Upper lobe of left lung (tissue), 6 donors: ENCODE results near the gene MED27. TPM values are rescaled to one million over a fixed set of nuclear protein-coding genes. Genes with fewer than 3 reads are reported as not detected.

Experiments used
- ATAC-seq, 2 donors: fragments of 200-7000 bp; cut with Tn5 transposase; one replicate each; pipeline ENCODE4 v1.9.1; 2022; ENCODE audit warnings: mild to moderate bottlenecking in 2 of 2, moderate library complexity in 2 of 2; ENCODE audit not compliant: low FRiP score in 2 of 2
- DNase-seq, 2 donors: peaks; one replicate each; pipeline ENCODE4 v3.0.0-alpha.2; 2019 to 2020
- H3K27ac ChIP-seq, 4 donors: fragments of 200-600 bp; sonication (generic); one replicate each; pipeline ENCODE4 v1.5.1; 2016 to 2019
- H3K27me3 ChIP-seq, 4 donors: fragments of 200-600 bp; sonication (generic); one replicate each; pipeline ENCODE4 v1.5.1; 2017 to 2019
- H3K36me3 ChIP-seq, 4 donors: fragments of 200-600 bp; sonication (generic); one replicate each; pipeline ENCODE4 v1.5.1; 2016 to 2019
- H3K4me1 ChIP-seq, 4 donors: fragments of 200-600 bp; sonication (generic); one replicate each; pipeline ENCODE4 v1.5.1; 2018 to 2019
- H3K4me3 ChIP-seq, 4 donors: fragments of 200-600 bp; sonication (generic); one replicate each; pipeline ENCODE4 v1.5.1; 2017 to 2019; ENCODE audit warnings: mild to moderate bottlenecking in 2 of 4, moderate library complexity in 1 of 4
- H3K9me3 ChIP-seq, 4 donors: fragments of 200-600 bp; sonication (generic); one replicate each; pipeline ENCODE4 v1.5.1; 2018 to 2019
- CTCF ChIP-seq, 6 experiments: fragments of 450-650 bp in 4 of 6; fragments of 200-600 bp in 2 of 6; sonication (generic) in 2 of 6; IDR thresholded peaks; one replicate each; pipeline ENCODE4 v1.5.1; 2016 to 2019; ENCODE audit warnings: antibody characterized with exemption in 6 of 6
- EP300 ChIP-seq, 4 donors: sonication (generic); formaldehyde crosslinking; IDR thresholded peaks; one replicate each; pipeline ENCODE4 v1.5.1; 2017; ENCODE audit warnings: antibody characterized with exemption in 4 of 4, control low read depth in 2 of 4
- POLR2A ChIP-seq, 4 donors: fragments of 450-650 bp; IDR thresholded peaks; one replicate each; pipeline ENCODE4 v1.5.1; 2016 to 2017; ENCODE audit warnings: antibody characterized with exemption in 4 of 4, mild to moderate bottlenecking in 2 of 4
- POLR2AphosphoS5 ChIP-seq, 2 donors: sonication (generic); formaldehyde crosslinking; IDR thresholded peaks; one replicate each; pipeline ENCODE4 v1.5.1; 2017; ENCODE audit warnings: antibody characterized with exemption in 2 of 2
- WGBS, 2 donors: methylation state at CpG; one replicate each; pipeline ENCODE4 v1.1.5; 2017 to 2018; 5-methylcytosine and 5-hydroxymethylcytosine counted together
- total RNA-seq, 6 donors: library from RNA; depleted of rRNA in 4 of 6; stranded (reverse); fragments of >200 nt in 4 of 6; gene quantifications; one replicate each; pipeline versions ENCODE4 v1.1.0 to v1.2.1, GENCODE V29; 2016 to 2021
- donor health status: DM: no; HTN: no; CAD: no; lungs with moderate emphysema.
- donor health status: DM: no; HTN: yes; CAD: no; lungs with severe emphysema.

MED27 gene
- total RNA-seq, 6 donors from 2014 or later, result 4.9 to 24.2 (median 17.1) TPM

- Histone ChIP-seq H3K27ac (no peak overlapping the region), H3K9me3 (peaks cover 10 to 16% (median 14%) of the 10 kb centered on the region in 4 donors), H3K36me3 (no peaks in the 10 kb centered on the region), H3K4me1 (peaks cover 0 to 3% (median 0%) of the 10 kb centered on the region in 4 donors), H3K27me3 (peaks cover 0 to 4% (median 0%) of the 10 kb centered on the region in 4 donors), H3K4me3 (no peak overlapping the region)
- TF ChIP-seq POLR2AphosphoS5 (IDR thresholded peaks at IDR 0.05) (no peak), CTCF (IDR thresholded peaks at IDR 0.05) (no peak), EP300 (IDR thresholded peaks at IDR 0.05) (no peak), POLR2A (IDR thresholded peaks at IDR 0.05) (no peak)
- ATAC-seq, result no peak
- no peak for DNase-seq
- 90 to 94% methylated on average over 2 of the region's 2 CpGs for WGBS, 2 donors
Observed at GRCh38 chr9:131833906-131834305, 245.8 kb downstream of the MED27 start.

GRCh38 chr9:131833083-131833482, 246.6 kb downstream of the MED27 start:
- ATAC-seq (no peak), DNase-seq (no peak)
- Histone ChIP-seq H3K4me3 (no peak overlapping the region), H3K36me3 (no peaks in the 10 kb centered on the region), H3K4me1 (peaks cover 0 to 3% (median 0%) of the 10 kb centered on the region in 4 donors), H3K9me3 (peaks cover 10 to 16% (median 14%) of the 10 kb centered on the region in 4 donors), H3K27ac (no peak overlapping the region), H3K27me3 (peaks cover 0 to 4% (median 0%) of the 10 kb centered on the region in 4 donors)
- TF ChIP-seq EP300 (IDR thresholded peaks at IDR 0.05) (no peak), POLR2AphosphoS5 (IDR thresholded peaks at IDR 0.05) (no peak), POLR2A (IDR thresholded peaks at IDR 0.05) (no peak), CTCF (IDR thresholded peaks at IDR 0.05) (no peak)
- WGBS, 2 donors, result 55 to 78% methylated on average over 4 of the region's 4 CpGs

- no peak overlapping the region for H3K4me3 ChIP-seq
- H3K27ac ChIP-seq, result no peak overlapping the region
- 89 to 98% methylated on average over 10 to 19 of the region's 24 CpGs for WGBS, 2 donors
- ATAC-seq, result no peak
- H3K27me3 ChIP-seq, result peaks cover 0 to 4% (median 0%) of the 10 kb centered on the region in 4 donors
- H3K36me3 ChIP-seq, result no peaks in the 10 kb centered on the region
- peaks cover 10 to 16% (median 14%) of the 10 kb centered on the region in 4 donors for H3K9me3 ChIP-seq
- no peak for DNase-seq
- no peak for TF ChIP-seq EP300 (IDR thresholded peaks at IDR 0.05)
- TF ChIP-seq POLR2A (IDR thresholded peaks at IDR 0.05), result no peak
- TF ChIP-seq POLR2AphosphoS5 (IDR thresholded peaks at IDR 0.05), result no peak
- no peak for TF ChIP-seq CTCF (IDR thresholded peaks at IDR 0.05)
- H3K4me1 ChIP-seq, result peaks cover 0 to 3% (median 0%) of the 10 kb centered on the region in 4 donors
Observed at GRCh38 chr9:131831380-131832165, 248.1 kb downstream of the MED27 start.

- no peak overlapping the region for H3K4me3 ChIP-seq
- ATAC-seq (no peak), DNase-seq (no peak)
- H3K36me3 ChIP-seq, result no peaks in the 10 kb centered on the region
- TF ChIP-seq POLR2A (IDR thresholded peaks at IDR 0.05) (no peak), CTCF (IDR thresholded peaks at IDR 0.05) (no peak), EP300 (IDR thresholded peaks at IDR 0.05) (no peak), POLR2AphosphoS5 (IDR thresholded peaks at IDR 0.05) (no peak)
- H3K9me3 ChIP-seq, result no peaks in the 10 kb centered on the region
- no peaks in the 10 kb centered on the region for H3K27me3 ChIP-seq
- WGBS, 2 donors, result 74 to 82% methylated on average over 11 to 21 of the region's 21 CpGs
- no peaks in the 10 kb centered on the region for H3K4me1 ChIP-seq
- H3K27ac ChIP-seq, result no peak overlapping the region
Observed at GRCh38 chr9:131827821-131828369, 251.8 kb downstream of the MED27 start.
